Cerebellar nuclear complex (tissue), 1 donor: Measurements from ENCODE around the gene FLNC.
A peak's percentile ranks its signal among the peaks of the same experiment; 100 is the strongest.

Experiments used
- DNase-seq, 2 experiments: peaks; one replicate each; lab custom pipeline; 2025; lab: John Stamatoyannopoulos, UW

The FLNC gene

GRCh38 chr7:128862571-128863432 is 32.6 kb downstream of the FLNC start, which contains the start of gene ATP6V1F:
Gene ATP6V1F, plus strand, starts transcription at chr7:128862856. Its CDS starts 49 bp downstream, at chr7:128862905.
- DNase-seq = peak; percentile 25 to 91

- peak in 1 of 2 experiments; percentile 20 for DNase-seq
These were observed 33.3 kb downstream of the FLNC start for GRCh38 chr7:128863433-128863989.

- DNase-seq = no peak
These were observed 35.1 kb downstream of the FLNC start for GRCh38 chr7:128865303-128865702.

GRCh38 chr7:128865996-128866877 is 36.0 kb downstream of the FLNC start:
- no peak for DNase-seq

GRCh38 chr7:128867241-128867640 is 37.0 kb downstream of the FLNC start:
- DNase-seq = no peak

GRCh38 chr7:128867842-128868623 is 37.8 kb downstream of the FLNC start:
- peak in 1 of 2 experiments; percentile 57 for DNase-seq

GRCh38 chr7:128868624-128869137 is 38.5 kb downstream of the FLNC start:
- DNase-seq = no peak

- DNase-seq = no peak
These were observed 39.1 kb downstream of the FLNC start for GRCh38 chr7:128869138-128869943.

- DNase-seq = no peak
These were observed 39.7 kb downstream of the FLNC start for GRCh38 chr7:128869944-128870285.

- no peak for DNase-seq
These were observed 40.8 kb downstream of the FLNC start for GRCh38 chr7:128871050-128871449.

GRCh38 chr7:128872394-128872824 is 42.2 kb downstream of the FLNC start:
- DNase-seq = no peak

GRCh38 chr7:128873234-128873633 is 43.0 kb downstream of the FLNC start:
- no peak for DNase-seq

GRCh38 chr7:128874140-128875031 is 44.2 kb downstream of the FLNC start:
- no peak for DNase-seq

GRCh38 chr7:128875523-128875948 is 45.3 kb downstream of the FLNC start:
- DNase-seq = no peak

- no peak for DNase-seq
These were observed 45.9 kb downstream of the FLNC start for GRCh38 chr7:128876127-128876526.

GRCh38 chr7:128876586-128876977 is 46.4 kb downstream of the FLNC start:
- DNase-seq = no peak

GRCh38 chr7:128876978-128877755 is 47.0 kb downstream of the FLNC start:
- DNase-seq = no peak

GRCh38 chr7:128877756-128878120 is 47.5 kb downstream of the FLNC start:
- DNase-seq = no peak
